T-helper 1 cell (primary cell): Measurements from ENCODE around the gene POLR1G.

Source experiments
- DNase-seq, 5 donors: peaks; one replicate each; pipeline ENCODE4 v3.0.0-alpha.2; 2012 to 2020
- total RNA-seq, 4 donors: gene quantifications; one replicate each; lab custom pipeline; 2026; lab: John Stamatoyannopoulos, UW

Gene POLR1G
- total RNA-seq = 1.9 to 3.4 (median 2.9) reads per million in 4 donors

- peak; percentile 47 to 87 (median 67) for DNase-seq
Observed at GRCh38 chr19:45406226-45407090, at the start of gene POLR1G. TSS of gene POLR1G (plus strand) at chr19:45406644. CDS start at chr19:45406697, 53 bp downstream.

GRCh38 chr19:45356760-45357444, 49.5 kb upstream of the POLR1G start:
- DNase-seq = no peak

- DNase-seq = no peak
Observed at GRCh38 chr19:45357445-45357783, 49.0 kb upstream of the POLR1G start.

- DNase-seq = no peak
Observed at GRCh38 chr19:45358213-45358792, 48.1 kb upstream of the POLR1G start.

- DNase-seq = no peak
Observed at GRCh38 chr19:45361608-45362007, 44.8 kb upstream of the POLR1G start.

GRCh38 chr19:45362291-45362690, 44.2 kb upstream of the POLR1G start:
- no peak for DNase-seq

- DNase-seq = no peak
Observed at GRCh38 chr19:45363861-45364459, 42.5 kb upstream of the POLR1G start.

- DNase-seq = no peak
Observed at GRCh38 chr19:45364696-45365095, 41.7 kb upstream of the POLR1G start.

- no peak for DNase-seq
Observed at GRCh38 chr19:45368127-45368526, 38.3 kb upstream of the POLR1G start.

- DNase-seq = no peak
Observed at GRCh38 chr19:45368737-45369340, 37.6 kb upstream of the POLR1G start.

GRCh38 chr19:45370410-45371204, 35.8 kb upstream of the POLR1G start, which contains the start of gene ERCC2:
TSS of gene ERCC2 (minus strand) at chr19:45370573. CDS start at chr19:45370540, 33 bp downstream.
- peak; percentile 97 to 100 (median 98) for DNase-seq

- no peak for DNase-seq
Observed at GRCh38 chr19:45376045-45376724, 30.3 kb upstream of the POLR1G start.

- DNase-seq = no peak
Observed at GRCh38 chr19:45380107-45380506, 26.3 kb upstream of the POLR1G start.

GRCh38 chr19:45382426-45382825, 24.0 kb upstream of the POLR1G start:
- DNase-seq = no peak

- no peak for DNase-seq
Observed at GRCh38 chr19:45385392-45386221, 20.8 kb upstream of the POLR1G start.

- no peak for DNase-seq
Observed at GRCh38 chr19:45391346-45391745, 15.1 kb upstream of the POLR1G start.

- no peak for DNase-seq
Observed at GRCh38 chr19:45391871-45392665, 14.4 kb upstream of the POLR1G start.

GRCh38 chr19:45395821-45396617, 10.4 kb upstream of the POLR1G start:
- no peak for DNase-seq

GRCh38 chr19:45400192-45400591, 6.3 kb upstream of the POLR1G start:
- no peak for DNase-seq
